HG03280 (cell line): ENCODE data around the gene IRF7.

ENCODE experiments used
- ATAC-seq: cut with Tn5 transposase; IDR thresholded peaks from one replicate; pipeline ENCODE4 v1.9.1; 2021; ENCODE audit warnings: mild to moderate bottlenecking, moderate library complexity; ENCODE audit not compliant: unreplicated experiment

The IRF7 gene

DNA sequence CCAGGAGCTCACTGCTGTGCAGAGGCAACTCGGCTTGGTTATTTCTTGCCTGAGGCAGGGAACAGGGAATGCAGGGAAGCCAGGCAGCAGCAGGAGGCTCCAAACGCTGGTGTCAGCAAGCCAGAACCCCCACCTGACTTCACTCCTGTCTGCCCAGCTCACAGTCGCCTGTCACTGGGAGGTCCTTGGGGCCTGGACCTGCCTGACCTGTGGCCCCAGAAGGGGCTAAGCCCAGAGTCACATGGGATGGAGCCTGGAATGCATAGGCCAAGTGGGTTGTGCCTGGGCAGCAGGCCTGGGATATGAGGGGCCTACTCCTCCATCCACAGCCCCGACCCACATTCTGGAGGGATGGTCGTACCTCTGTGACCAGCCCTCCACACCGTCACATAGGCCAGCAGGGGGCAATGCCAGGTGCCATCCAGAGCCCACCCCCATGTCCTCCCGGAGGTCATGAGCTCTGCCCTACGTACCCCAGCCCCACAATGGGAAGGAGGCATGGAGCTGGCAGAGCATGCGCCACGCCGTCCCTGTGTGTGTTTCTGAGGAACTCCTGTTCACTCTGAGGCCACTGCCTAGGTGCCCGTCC is 49.7 kb downstream of the IRF7 start:
- no peak for ATAC-seq

DNA sequence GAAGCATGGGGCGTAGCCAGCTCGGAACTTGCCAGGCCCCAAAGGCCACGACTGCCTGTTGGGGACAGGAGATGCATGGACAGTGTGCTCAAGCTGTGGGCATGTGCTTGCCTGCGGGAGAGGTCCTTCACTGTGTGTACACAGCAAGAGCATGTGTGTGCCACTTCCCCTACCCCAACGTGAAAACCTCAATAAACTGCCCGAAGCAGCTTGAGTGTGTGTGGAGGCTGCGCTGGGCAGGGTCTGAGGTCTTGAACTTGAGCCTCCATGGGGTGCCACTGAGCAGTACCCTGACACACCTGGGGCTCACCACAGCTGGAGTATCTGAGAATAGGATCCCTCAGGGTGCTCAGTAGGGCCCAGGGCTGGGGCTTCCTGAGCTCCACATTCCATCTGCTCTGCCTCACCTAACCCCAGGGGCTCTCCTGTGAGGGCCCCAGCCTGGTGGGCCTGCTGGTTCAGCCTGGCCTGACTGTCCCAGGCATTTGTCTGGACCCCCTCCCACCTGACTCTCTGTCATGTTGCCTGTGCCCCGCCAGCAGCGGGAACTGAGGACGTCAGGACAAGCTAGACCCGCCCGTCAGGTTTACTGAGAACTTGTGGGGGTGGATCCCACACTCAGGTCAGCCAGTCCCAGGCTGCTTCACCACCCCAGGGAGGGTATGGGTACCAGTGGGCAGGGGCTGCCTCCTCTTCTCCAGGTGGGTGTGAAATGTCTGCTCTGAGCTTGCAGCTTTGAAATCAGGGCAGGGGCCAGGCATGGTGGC is 51.8 kb downstream of the IRF7 start:
- ATAC-seq, result no peak

DNA sequence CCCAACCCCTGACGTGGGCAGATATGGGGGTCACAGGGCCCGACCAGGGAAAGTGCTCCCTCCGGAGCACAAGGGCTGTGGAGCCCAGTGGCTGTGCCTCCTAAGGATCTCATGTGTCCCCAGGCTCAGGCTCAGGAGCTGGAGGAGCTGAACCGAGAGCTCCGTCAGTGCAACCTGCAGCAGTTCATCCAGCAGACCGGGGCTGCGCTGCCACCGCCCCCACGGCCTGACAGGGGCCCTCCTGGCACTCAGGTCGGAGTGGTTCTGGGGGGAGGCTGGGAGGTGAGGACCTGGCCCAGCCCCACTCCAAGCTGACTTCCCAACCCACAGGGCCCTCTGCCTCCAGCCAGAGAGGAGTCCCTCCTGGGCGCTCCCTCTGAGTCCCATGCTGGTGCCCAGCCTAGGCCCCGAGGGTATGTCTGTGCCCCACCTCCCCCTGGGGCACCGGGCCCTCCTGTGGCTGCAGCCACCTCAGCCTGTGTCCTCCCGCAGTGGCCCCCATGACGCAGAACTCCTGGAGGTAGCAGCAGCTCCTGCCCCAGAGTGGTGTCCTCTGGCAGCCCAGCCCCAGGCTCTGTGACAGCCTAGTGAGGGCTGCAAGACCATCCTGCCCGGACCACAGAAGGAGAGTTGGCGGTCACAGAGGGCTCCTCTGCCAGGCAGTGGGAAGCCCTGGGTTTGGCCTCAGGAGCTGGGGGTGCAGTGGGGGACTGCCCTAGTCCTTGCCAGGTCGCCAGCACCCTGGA is 52.5 kb downstream of the IRF7 start:
- ATAC-seq, result no peak
